ENCODE data around the gene CDK3. TPM values are rescaled to one million over a fixed set of nuclear protein-coding genes. Genes with fewer than 3 reads are reported as not detected.

Gene CDK3
- total and polyA plus RNA-seq, 3 donors from 2014 or later = 15.0 to 17.1 (median 16.9) TPM

DNA sequence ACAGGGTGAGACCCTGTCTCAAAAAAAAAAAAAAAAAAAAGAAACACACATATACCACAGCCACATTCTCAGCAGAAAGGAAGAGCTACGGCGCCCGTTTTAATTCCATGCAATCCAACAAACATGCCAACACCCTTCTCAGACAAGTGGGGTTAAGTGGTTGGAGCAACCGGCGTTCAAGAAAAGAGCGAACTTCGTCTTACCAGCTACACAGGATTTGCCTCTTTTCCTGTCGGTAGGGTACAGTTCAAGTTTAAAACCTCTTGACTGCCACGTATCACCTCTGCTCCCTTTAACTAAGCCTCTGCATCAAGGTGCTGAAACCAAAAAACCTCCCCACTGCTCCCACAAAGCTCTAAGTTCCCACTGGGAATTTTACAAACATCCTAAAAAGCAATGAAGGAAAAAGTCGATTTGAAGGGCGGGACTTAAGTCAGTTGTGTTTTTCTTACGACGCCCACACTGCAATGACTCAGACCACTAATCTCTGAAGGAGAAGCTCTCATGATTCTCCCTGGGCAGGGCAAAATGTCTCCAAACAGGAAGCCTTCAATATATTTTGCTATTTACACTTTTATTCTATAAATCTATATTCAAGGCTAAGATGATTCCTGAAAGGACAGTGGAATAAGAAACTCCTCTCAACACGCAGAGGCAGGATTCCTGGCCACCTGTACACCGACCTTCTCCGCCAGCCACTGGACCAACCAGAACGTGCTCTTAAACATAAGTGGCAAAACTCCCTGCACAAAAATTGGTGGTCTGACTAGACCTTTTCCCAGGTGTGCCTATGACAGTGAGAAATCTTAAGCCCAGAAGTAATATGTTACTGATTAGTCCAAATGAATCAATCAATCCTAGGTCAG is 52.8 kb downstream of the CDK3 start:
- Histone ChIP-seq H3K4me3 (no peak overlapping the region), H3K9me3 (no peaks in the 10 kb centered on the region), H3K36me3 (ENCODE audit: low read depth, missing control alignments) (no peaks in the 10 kb centered on the region), H3K4me1 (no peaks in the 10 kb centered on the region), H3K27me3 (no peaks in the 10 kb centered on the region), H3K27ac (no peak overlapping the region)
- TF ChIP-seq, protein P1, sequence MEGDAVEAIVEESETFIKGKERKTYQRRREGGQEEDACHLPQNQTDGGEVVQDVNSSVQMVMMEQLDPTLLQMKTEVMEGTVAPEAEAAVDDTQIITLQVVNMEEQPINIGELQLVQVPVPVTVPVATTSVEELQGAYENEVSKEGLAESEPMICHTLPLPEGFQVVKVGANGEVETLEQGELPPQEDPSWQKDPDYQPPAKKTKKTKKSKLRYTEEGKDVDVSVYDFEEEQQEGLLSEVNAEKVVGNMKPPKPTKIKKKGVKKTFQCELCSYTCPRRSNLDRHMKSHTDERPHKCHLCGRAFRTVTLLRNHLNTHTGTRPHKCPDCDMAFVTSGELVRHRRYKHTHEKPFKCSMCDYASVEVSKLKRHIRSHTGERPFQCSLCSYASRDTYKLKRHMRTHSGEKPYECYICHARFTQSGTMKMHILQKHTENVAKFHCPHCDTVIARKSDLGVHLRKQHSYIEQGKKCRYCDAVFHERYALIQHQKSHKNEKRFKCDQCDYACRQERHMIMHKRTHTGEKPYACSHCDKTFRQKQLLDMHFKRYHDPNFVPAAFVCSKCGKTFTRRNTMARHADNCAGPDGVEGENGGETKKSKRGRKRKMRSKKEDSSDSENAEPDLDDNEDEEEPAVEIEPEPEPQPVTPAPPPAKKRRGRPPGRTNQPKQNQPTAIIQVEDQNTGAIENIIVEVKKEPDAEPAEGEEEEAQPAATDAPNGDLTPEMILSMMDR (IDR thresholded peaks at IDR 0.05) = no peak
- TF ChIP-seq POLR2A (IDR thresholded peaks at IDR 0.05) = no peak
- WGBS, 2 donors = 85 to 87% methylated on average over 17 of the region's 17 CpGs
- intact Hi-C loops (cut with DNase I; ENCODE audit: low total_unique reads) = no loop called here
- no peak for DNase-seq

DNA sequence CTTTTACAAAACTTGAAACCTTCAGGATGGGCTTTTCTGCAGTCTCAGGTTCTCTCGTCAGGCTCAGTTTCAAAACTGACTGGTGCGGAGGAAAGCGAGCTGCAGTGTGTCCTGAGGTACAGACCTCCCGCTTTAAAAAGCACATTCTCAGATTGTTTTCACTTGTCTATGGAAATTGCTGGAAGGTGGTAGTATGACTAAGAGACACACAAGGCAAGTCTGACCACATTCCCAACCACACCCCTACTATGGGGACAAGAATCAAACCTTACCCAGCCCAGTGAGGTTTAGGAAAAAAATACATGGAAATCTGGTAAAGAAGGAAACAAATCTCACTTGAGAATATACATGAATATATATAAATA is 53.4 kb downstream of the CDK3 start:
- intact Hi-C loops (cut with DNase I; ENCODE audit: low total_unique reads) = no loop called here
- TF ChIP-seq POLR2A (IDR thresholded peaks at IDR 0.05) = no peak
- TF ChIP-seq, protein P1 (IDR thresholded peaks at IDR 0.05) = no peak
- no peaks in the 10 kb centered on the region for H3K9me3 ChIP-seq
- H3K27me3 ChIP-seq = no peaks in the 10 kb centered on the region
- WGBS, 2 donors = 90 to 96% methylated on average over 4 of the region's 4 CpGs
- H3K4me1 ChIP-seq = no peaks in the 10 kb centered on the region
- no peak overlapping the region for H3K4me3 ChIP-seq
- H3K36me3 ChIP-seq (ENCODE audit: low read depth, missing control alignments) = no peaks in the 10 kb centered on the region
- H3K27ac ChIP-seq = no peak overlapping the region
- no peak for DNase-seq

Other genes starting within 250 kb of the CDK3 start
- gene GALK1, start 235.7 kb upstream of the CDK3 start, total RNA-seq = 10 to 100 TPM; 31.9 to 50.7 TPM
- gene GALK1, start 235.7 kb upstream of the CDK3 start, polyA plus RNA-seq (ENCODE audit: insufficient read depth, low read depth, low replicate concordance) = 32.1 TPM
- 10 to 100 TPM; 57.2 to 76.0 TPM for gene UNK, start 216.0 kb upstream of the CDK3 start, total RNA-seq
- gene UNK, start 216.0 kb upstream of the CDK3 start, polyA plus RNA-seq (ENCODE audit: insufficient read depth, low read depth, low replicate concordance) = 66.7 TPM
- 10 to 100 TPM; 15.0 to 20.4 TPM for gene UNC13D, start 156.5 kb upstream of the CDK3 start, total RNA-seq
- gene UNC13D, start 156.5 kb upstream of the CDK3 start, polyA plus RNA-seq (ENCODE audit: insufficient read depth, low read depth, low replicate concordance) = 10.2 TPM
- gene WBP2, start 145.5 kb upstream of the CDK3 start, total RNA-seq = 100 to 1,000 TPM in 1 of 2 donors, 10 to 100 TPM in 1; 96.1 to 127 TPM
- 217 TPM for gene WBP2, start 145.5 kb upstream of the CDK3 start, polyA plus RNA-seq (ENCODE audit: insufficient read depth, low read depth, low replicate concordance)
- 10 to 100 TPM; 43.5 to 48.6 TPM for gene TRIM47, start 122.3 kb upstream of the CDK3 start, total RNA-seq
- gene TRIM47, start 122.3 kb upstream of the CDK3 start, polyA plus RNA-seq (ENCODE audit: insufficient read depth, low read depth, low replicate concordance) = 18.3 TPM
- 10 to 100 TPM; 23.4 to 25.5 TPM for gene TRIM65, start 103.9 kb upstream of the CDK3 start, total RNA-seq
- 8.6 TPM for gene TRIM65, start 103.9 kb upstream of the CDK3 start, polyA plus RNA-seq (ENCODE audit: insufficient read depth, low read depth, low replicate concordance)
- gene MRPL38, start 96.0 kb upstream of the CDK3 start, total RNA-seq = 10 to 100 TPM; 88.2 to 88.7 TPM
- gene MRPL38, start 96.0 kb upstream of the CDK3 start, polyA plus RNA-seq (ENCODE audit: insufficient read depth, low read depth, low replicate concordance) = 101 TPM
- 100 to 1,000 TPM in 1 of 2 donors, 10 to 100 TPM in 1; 81.1 to 119 TPM for gene FBF1, start 59.8 kb upstream of the CDK3 start, total RNA-seq
- 85.4 TPM for gene FBF1, start 59.8 kb upstream of the CDK3 start, polyA plus RNA-seq (ENCODE audit: insufficient read depth, low read depth, low replicate concordance)
- gene ACOX1, start 21.7 kb upstream of the CDK3 start, total RNA-seq = 10 to 100 TPM; 64.1 to 77.7 TPM
- gene ACOX1, start 21.7 kb upstream of the CDK3 start, polyA plus RNA-seq (ENCODE audit: insufficient read depth, low read depth, low replicate concordance) = 24.1 TPM
- gene TEN1, start 21.6 kb upstream of the CDK3 start, total RNA-seq = 10 to 100 TPM; 15.4 to 17.8 TPM
- 19.5 TPM for gene TEN1, start 21.6 kb upstream of the CDK3 start, polyA plus RNA-seq (ENCODE audit: insufficient read depth, low read depth, low replicate concordance)
- gene EVPL, start 26.5 kb downstream of the CDK3 start, total RNA-seq = 1 to 10 TPM; 2.7 to 3.5 TPM
- 1.2 TPM for gene EVPL, start 26.5 kb downstream of the CDK3 start, polyA plus RNA-seq (ENCODE audit: insufficient read depth, low read depth, low replicate concordance)
- gene SRP68, start 71.7 kb downstream of the CDK3 start, total RNA-seq = 10 to 100 TPM; 49.2 to 53.4 TPM
- gene SRP68, start 71.7 kb downstream of the CDK3 start, polyA plus RNA-seq (ENCODE audit: insufficient read depth, low read depth, low replicate concordance) = 79.6 TPM
- 1 to 10 TPM in 1 of 2 donors, under 1 TPM in 1; 0.31 to 1.6 TPM for gene GALR2, start 73.9 kb downstream of the CDK3 start, total RNA-seq
- gene GALR2, start 73.9 kb downstream of the CDK3 start, polyA plus RNA-seq (ENCODE audit: insufficient read depth, low read depth, low replicate concordance) = 0.47 TPM
- gene ZACN, start 78.3 kb downstream of the CDK3 start, total RNA-seq = under 1 TPM in 1 of 2 donors, not detected in 1; 0.31 TPM
- gene ZACN, start 78.3 kb downstream of the CDK3 start, polyA plus RNA-seq (ENCODE audit: insufficient read depth, low read depth, low replicate concordance) = 0.13 TPM
- 100 to 1,000 TPM; 138 TPM for gene EXOC7, start 102.9 kb downstream of the CDK3 start, total RNA-seq
- gene EXOC7, start 102.9 kb downstream of the CDK3 start, polyA plus RNA-seq (ENCODE audit: insufficient read depth, low read depth, low replicate concordance) = 99.1 TPM
- 10 to 100 TPM; 22.9 to 29.4 TPM for gene FOXJ1, start 140.4 kb downstream of the CDK3 start, total RNA-seq
- gene FOXJ1, start 140.4 kb downstream of the CDK3 start, polyA plus RNA-seq (ENCODE audit: insufficient read depth, low read depth, low replicate concordance) = 30.5 TPM
- gene RNF157, start 239.6 kb downstream of the CDK3 start, total RNA-seq = 100 to 1,000 TPM; 101 to 108 TPM
- 98.8 TPM for gene RNF157, start 239.6 kb downstream of the CDK3 start, polyA plus RNA-seq (ENCODE audit: insufficient read depth, low read depth, low replicate concordance)